ENCODE results near the gene SVOP.

- TF ChIP-seq, protein P1, sequence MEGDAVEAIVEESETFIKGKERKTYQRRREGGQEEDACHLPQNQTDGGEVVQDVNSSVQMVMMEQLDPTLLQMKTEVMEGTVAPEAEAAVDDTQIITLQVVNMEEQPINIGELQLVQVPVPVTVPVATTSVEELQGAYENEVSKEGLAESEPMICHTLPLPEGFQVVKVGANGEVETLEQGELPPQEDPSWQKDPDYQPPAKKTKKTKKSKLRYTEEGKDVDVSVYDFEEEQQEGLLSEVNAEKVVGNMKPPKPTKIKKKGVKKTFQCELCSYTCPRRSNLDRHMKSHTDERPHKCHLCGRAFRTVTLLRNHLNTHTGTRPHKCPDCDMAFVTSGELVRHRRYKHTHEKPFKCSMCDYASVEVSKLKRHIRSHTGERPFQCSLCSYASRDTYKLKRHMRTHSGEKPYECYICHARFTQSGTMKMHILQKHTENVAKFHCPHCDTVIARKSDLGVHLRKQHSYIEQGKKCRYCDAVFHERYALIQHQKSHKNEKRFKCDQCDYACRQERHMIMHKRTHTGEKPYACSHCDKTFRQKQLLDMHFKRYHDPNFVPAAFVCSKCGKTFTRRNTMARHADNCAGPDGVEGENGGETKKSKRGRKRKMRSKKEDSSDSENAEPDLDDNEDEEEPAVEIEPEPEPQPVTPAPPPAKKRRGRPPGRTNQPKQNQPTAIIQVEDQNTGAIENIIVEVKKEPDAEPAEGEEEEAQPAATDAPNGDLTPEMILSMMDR (IDR thresholded peaks at IDR 0.05; ENCODE audit: borderline replicate concordance, extremely low read depth, low read length, poor library complexity, severe bottlenecking) = no peak
- TF ChIP-seq EZH2 (IDR thresholded peaks at IDR 0.05; ENCODE audit: borderline replicate concordance, low read depth, low read length, severe bottlenecking) = no peak
These were observed 11.1 kb downstream of the SVOP start for GRCh38 chr12:109009766-109010165.

Measured in DND-41 (cell line).